Left ventricle myocardium inferior (tissue), 1 donor: Measurements from ENCODE around the gene KPNA4. TPM values are rescaled to one million over a fixed set of nuclear protein-coding genes. Genes with fewer than 3 reads are reported as not detected.
"Not testable (repeated sequence)": the region's sequence is repeated elsewhere in the genome, so short reads cannot be mapped to it uniquely, and the experiment has no call there.

ENCODE experiments used
- DNase-seq: peaks from one replicate; pipeline ENCODE4 v3.0.0-alpha.2; 2020
- H3K27ac ChIP-seq: fragments of 200-600 bp; replicated peaks from 2 replicates; pipeline ENCODE4 v1.8.0; 2021
- H3K27me3 ChIP-seq: fragments of 200-600 bp; 2 replicates; pipeline ENCODE4 v1.8.0; 2021; ENCODE audit warnings: low read depth
- H3K36me3 ChIP-seq: fragments of 200-600 bp; 2 replicates; pipeline ENCODE4 v1.8.0; 2021
- H3K4me1 ChIP-seq: fragments of 200-600 bp; 2 replicates; pipeline ENCODE4 v1.8.0; 2021
- H3K4me3 ChIP-seq: fragments of 200-600 bp; 2 replicates; pipeline ENCODE4 v1.8.0; 2021; ENCODE audit warnings: mild to moderate bottlenecking, moderate library complexity
- H3K9me3 ChIP-seq: fragments of 200-600 bp; replicated peaks from 2 replicates; pipeline ENCODE4 v1.8.0; 2021
- CTCF ChIP-seq: fragments of 200-600 bp; IDR thresholded peaks from 2 replicates; pipeline ENCODE4 v1.8.0; 2021; ENCODE audit warnings: antibody characterized with exemption, mild to moderate bottlenecking, borderline replicate concordance
- intact Hi-C: fragments of 100-400 bp; cut with micrococcal nuclease; formaldehyde crosslinking; loops from one replicate; pipeline ENCODE4 v1.11.0; 2022
- total RNA-seq: library from RNA; stranded (reverse); fragmentation: NEBNext Ultra II Directional; extraction: Animal tissue kit (Norgen Biotek cat#: 25700); gene quantifications from one replicate; pipeline ENCODE4 v1.2.1, GENCODE V29; 2021
- donor health status: DM: no; HTN: yes; CAD: no; lungs with severe emphysema.

The KPNA4 gene
- total RNA-seq, 1 donor from 2014 or later: 130 TPM

- H3K27ac ChIP-seq: peak overlapping the region; percentile 56
- no peak for DNase-seq
- TF ChIP-seq CTCF: peak; percentile 26
Observed at GRCh38 chr3:160577556-160578195, 12.3 kb upstream of the KPNA4 start.

GRCh38 chr3:160577093-160577492, 11.7 kb upstream of the KPNA4 start:
- TF ChIP-seq CTCF: no peak
- Histone ChIP-seq H3K27ac (peak overlapping the region; percentile 56), H3K9me3 (peaks cover 18% of the 10 kb centered on the region), H3K27me3 (no peaks in the 10 kb centered on the region), H3K36me3 (no peaks in the 10 kb centered on the region), H3K4me3 (no peak overlapping the region), H3K4me1 (peaks cover 8% of the 10 kb centered on the region)
- intact Hi-C loops: no loop called here
- no peak for DNase-seq

More at GRCh38 chr3:160577556-160578195, 12.3 kb upstream of the KPNA4 start:
- Histone ChIP-seq H3K4me1 (peaks cover 8% of the 10 kb centered on the region), H3K36me3 (no peaks in the 10 kb centered on the region), H3K27me3 (no peaks in the 10 kb centered on the region), H3K9me3 (peaks cover 19% of the 10 kb centered on the region), H3K4me3 (no peak overlapping the region)
- intact Hi-C loops: no loop called here

- Histone ChIP-seq H3K9me3 (peaks cover 14% of the 10 kb centered on the region), H3K27ac (peak overlapping the region; percentile 56), H3K4me1 (peaks cover 8% of the 10 kb centered on the region), H3K4me3 (no peak overlapping the region), H3K27me3 (no peaks in the 10 kb centered on the region), H3K36me3 (no peaks in the 10 kb centered on the region)
- intact Hi-C loops: no loop called here
- TF ChIP-seq CTCF: no peak
- no peak for DNase-seq
Observed at GRCh38 chr3:160576621-160577020, 11.2 kb upstream of the KPNA4 start.

GRCh38 chr3:160575589-160575988, 10.2 kb upstream of the KPNA4 start:
- H3K9me3 ChIP-seq: peaks cover 3% of the 10 kb centered on the region
- no peaks in the 10 kb centered on the region for H3K36me3 ChIP-seq
- peaks cover 8% of the 10 kb centered on the region for H3K4me1 ChIP-seq
- intact Hi-C loops: no loop called here
- H3K27ac ChIP-seq: no peak overlapping the region
- no peak for TF ChIP-seq CTCF
- no peak overlapping the region for H3K4me3 ChIP-seq
- no peak for DNase-seq
- no peaks in the 10 kb centered on the region for H3K27me3 ChIP-seq

GRCh38 chr3:160574636-160575035, 9.3 kb upstream of the KPNA4 start:
- H3K27ac ChIP-seq: no peak overlapping the region
- no peak for TF ChIP-seq CTCF
- intact Hi-C loops: no loop called here
- no peaks in the 10 kb centered on the region for H3K27me3 ChIP-seq
- H3K9me3 ChIP-seq: no peaks in the 10 kb centered on the region
- H3K4me1 ChIP-seq: peaks cover 8% of the 10 kb centered on the region
- H3K36me3 ChIP-seq: no peaks in the 10 kb centered on the region
- H3K4me3 ChIP-seq: no peak overlapping the region
- DNase-seq: no peak

- H3K9me3 ChIP-seq, DNase-seq, H3K27me3 ChIP-seq, H3K4me3 ChIP-seq, intact Hi-C loops, H3K4me1 ChIP-seq, H3K36me3 ChIP-seq, H3K27ac ChIP-seq: not testable (repeated sequence)
Observed at GRCh38 chr3:160573955-160574525, 8.7 kb upstream of the KPNA4 start.
